GM10266 (cell line): Measurements from ENCODE around the gene CRADD.

ENCODE experiments used
- DNase-seq: peaks from one replicate; pipeline ENCODE4 v3.0.0; 2012; ENCODE audit errors: extremely low spot score
- CTCF ChIP-seq: IDR thresholded peaks from 2 replicates; pipeline ENCODE4 v1.5.1; 2012; ENCODE audit warnings: mild to moderate bottlenecking, low read depth; ENCODE audit not compliant: control insufficient read depth, insufficient read depth; ENCODE audit errors: missing control alignments

The CRADD gene

GRCh38 chr12:93757792-93758694, 80.9 kb downstream of the CRADD start:
- no peak for DNase-seq
- TF ChIP-seq CTCF: no peak

- TF ChIP-seq CTCF: no peak
- DNase-seq: no peak
Measured at GRCh38 chr12:93758801-93759373, 81.7 kb downstream of the CRADD start.

- DNase-seq: no peak
- no peak for TF ChIP-seq CTCF
Measured at GRCh38 chr12:93759512-93760081, 82.4 kb downstream of the CRADD start.

GRCh38 chr12:93760275-93760875, 83.2 kb downstream of the CRADD start:
- no peak for DNase-seq
- TF ChIP-seq CTCF: no peak

GRCh38 chr12:93762059-93762719, 85.0 kb downstream of the CRADD start:
- no peak for DNase-seq
- TF ChIP-seq CTCF: no peak

GRCh38 chr12:93762912-93763553, 85.9 kb downstream of the CRADD start:
- DNase-seq: no peak

More at GRCh38 chr12:93762912-93763553, 85.9 kb downstream of the CRADD start:
- TF ChIP-seq CTCF: no peak
